Right atrium auricular region (tissue), 2 donors: ENCODE measurements around the gene SEPTIN10. TPM values are rescaled to one million over a fixed set of nuclear protein-coding genes. Genes with fewer than 3 reads are reported as not detected.
"Not testable (repeated sequence)": the region's sequence is repeated elsewhere in the genome, so short reads cannot be mapped to it uniquely, and the experiment has no call there.

Source experiments
- DNase-seq: peaks from one replicate; pipeline ENCODE4 v3.0.0-alpha.2; 2019; ENCODE audit warnings: low spot score
- H3K27ac ChIP-seq, 2 donors: fragments of 200-600 bp; sonication (generic); 1 replicate in 1 of 2; 2 replicates in 1 of 2; pipeline ENCODE4 v1.5.1; 2016 to 2019
- H3K27me3 ChIP-seq, 2 donors: fragments of 200-600 bp; sonication (generic); one replicate each; pipeline versions ENCODE4 v1.5.1 to v1.6.0; 2017 to 2019
- H3K36me3 ChIP-seq: fragments of 200-600 bp; sonication (generic); one replicate; pipeline ENCODE4 v1.5.1; 2016
- H3K4me1 ChIP-seq, 2 donors: fragments of 200-600 bp; sonication (generic); one replicate each; pipeline versions ENCODE4 v1.5.1 to v1.6.0; 2017 to 2019
- H3K4me3 ChIP-seq, 2 donors: fragments of 200-600 bp; sonication (generic); 1 replicate in 1 of 2; 2 replicates in 1 of 2; pipeline ENCODE4 v1.5.1; 2017 to 2019; ENCODE audit warnings: mild to moderate bottlenecking in 1 of 2, moderate library complexity in 1 of 2
- H3K9me3 ChIP-seq, 2 donors: fragments of 200-600 bp; sonication (generic); one replicate each; pipeline ENCODE4 v1.5.1; 2019
- total RNA-seq, 2 donors: library from RNA; depleted of rRNA; stranded (reverse); fragments of >200 nt; gene quantifications; one replicate each; pipeline ENCODE4 v1.1.0, GENCODE V29; 2016
- TF ChIP-seq, protein P1 (sequence below), 2 donors: fragments of 200-600 bp; sonication (generic); IDR thresholded peaks; one replicate each; pipeline ENCODE4 v1.5.1; 2019; ENCODE audit warnings: antibody characterized with exemption in 2 of 2

The SEPTIN10 gene
- total RNA-seq, 2 donors from 2014 or later, result 47.0 to 61.7 TPM

DNA sequence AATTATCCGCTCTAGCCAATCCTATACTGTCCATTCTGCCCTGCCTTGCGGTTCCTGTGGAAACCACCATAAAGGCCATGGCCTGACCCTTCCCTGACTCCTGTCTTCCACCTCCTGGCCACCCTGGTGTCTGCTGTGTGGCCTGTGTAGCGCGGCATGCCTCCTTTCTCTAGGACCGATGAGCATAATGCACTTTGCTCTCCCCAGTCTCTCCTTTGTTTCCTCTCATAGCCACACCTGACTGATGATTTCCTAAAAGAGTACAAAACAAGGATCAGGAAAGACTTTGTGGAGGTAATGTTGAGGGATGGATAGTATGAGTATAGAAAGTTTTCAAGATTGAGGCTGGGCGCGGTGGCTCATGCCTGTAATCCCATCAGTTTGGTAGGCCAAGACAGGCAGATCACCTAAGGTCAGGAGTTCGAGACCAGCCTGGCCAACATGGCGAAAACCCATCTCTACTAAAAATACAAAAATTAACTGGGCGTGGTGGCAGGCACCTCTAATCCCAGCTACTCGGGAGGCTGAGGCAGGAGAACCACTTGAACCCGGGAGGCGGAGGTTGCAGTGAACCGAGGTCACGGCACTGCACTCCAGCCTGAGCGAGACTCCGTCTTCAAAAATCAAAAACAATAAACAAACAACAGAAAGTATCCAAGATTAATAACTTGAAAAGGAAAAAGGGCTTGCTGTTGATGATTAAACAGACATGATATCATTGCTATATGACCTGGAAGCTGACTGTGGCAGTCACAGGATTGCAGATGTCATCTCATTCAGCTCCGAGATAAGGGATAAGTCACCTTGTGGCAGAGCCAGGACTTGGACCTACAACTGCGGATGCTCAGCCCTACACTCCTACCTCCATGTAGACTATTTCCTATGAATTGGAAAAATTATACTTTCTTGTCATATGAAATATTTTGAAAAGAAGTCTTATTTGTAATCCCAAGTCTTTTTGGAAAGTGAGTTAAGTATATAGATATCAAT, 17.0 kb upstream of the SEPTIN10 start:
- H3K27ac ChIP-seq, result no peak overlapping the region
- H3K9me3 ChIP-seq, result no peaks in the 10 kb centered on the region
- no peaks in the 10 kb centered on the region for H3K27me3 ChIP-seq
- no peaks in the 10 kb centered on the region for H3K36me3 ChIP-seq
- no peak overlapping the region for H3K4me3 ChIP-seq
- no peak for DNase-seq
- TF ChIP-seq, protein P1, sequence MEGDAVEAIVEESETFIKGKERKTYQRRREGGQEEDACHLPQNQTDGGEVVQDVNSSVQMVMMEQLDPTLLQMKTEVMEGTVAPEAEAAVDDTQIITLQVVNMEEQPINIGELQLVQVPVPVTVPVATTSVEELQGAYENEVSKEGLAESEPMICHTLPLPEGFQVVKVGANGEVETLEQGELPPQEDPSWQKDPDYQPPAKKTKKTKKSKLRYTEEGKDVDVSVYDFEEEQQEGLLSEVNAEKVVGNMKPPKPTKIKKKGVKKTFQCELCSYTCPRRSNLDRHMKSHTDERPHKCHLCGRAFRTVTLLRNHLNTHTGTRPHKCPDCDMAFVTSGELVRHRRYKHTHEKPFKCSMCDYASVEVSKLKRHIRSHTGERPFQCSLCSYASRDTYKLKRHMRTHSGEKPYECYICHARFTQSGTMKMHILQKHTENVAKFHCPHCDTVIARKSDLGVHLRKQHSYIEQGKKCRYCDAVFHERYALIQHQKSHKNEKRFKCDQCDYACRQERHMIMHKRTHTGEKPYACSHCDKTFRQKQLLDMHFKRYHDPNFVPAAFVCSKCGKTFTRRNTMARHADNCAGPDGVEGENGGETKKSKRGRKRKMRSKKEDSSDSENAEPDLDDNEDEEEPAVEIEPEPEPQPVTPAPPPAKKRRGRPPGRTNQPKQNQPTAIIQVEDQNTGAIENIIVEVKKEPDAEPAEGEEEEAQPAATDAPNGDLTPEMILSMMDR (IDR thresholded peaks at IDR 0.05), result no peak
- H3K4me1 ChIP-seq, result no peaks in the 10 kb centered on the region

DNA sequence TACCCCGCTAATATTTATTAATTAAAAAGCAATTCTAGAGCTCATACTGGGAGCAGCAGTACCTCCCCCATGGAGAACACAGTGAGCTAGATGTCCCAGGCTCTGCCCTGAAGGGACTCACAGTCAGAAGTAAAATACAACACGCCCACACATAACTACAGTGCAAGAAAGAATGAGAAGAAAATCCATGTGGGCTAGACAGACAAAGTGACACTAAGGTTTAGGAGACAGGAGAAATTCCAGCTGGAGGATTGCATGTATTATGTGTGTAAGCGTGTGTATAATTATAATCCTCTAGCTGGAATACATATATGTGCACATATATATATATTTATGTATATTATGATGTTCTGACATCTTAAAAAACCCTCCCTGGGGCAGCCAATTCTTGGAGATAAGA, 16.1 kb upstream of the SEPTIN10 start:
- Histone ChIP-seq H3K9me3 (no peaks in the 10 kb centered on the region), H3K4me1 (no peaks in the 10 kb centered on the region), H3K4me3 (no peak overlapping the region), H3K27ac (no peak overlapping the region), H3K36me3 (no peaks in the 10 kb centered on the region), H3K27me3 (no peaks in the 10 kb centered on the region)
- TF ChIP-seq, protein P1 (IDR thresholded peaks at IDR 0.05), result no peak
- no peak for DNase-seq

DNA sequence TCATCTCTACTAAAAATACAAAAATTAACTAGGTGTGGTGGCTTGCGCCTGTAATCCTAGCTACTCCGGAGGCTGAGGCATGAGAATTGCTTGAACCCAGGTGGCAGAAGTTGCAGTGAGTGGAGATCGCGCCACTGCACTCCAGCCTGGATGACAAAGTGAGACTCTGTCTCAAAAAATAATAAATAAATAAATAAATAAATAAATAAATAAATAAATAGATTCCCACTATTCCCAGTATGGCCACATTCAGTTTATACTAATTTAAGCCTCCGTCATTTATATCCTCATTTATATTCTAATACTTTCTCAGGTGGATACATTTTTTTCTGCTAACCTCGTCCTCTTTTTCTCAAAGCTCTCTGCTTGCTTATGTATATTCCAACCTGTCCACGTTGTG, 14.6 kb upstream of the SEPTIN10 start:
- H3K27ac ChIP-seq, H3K27me3 ChIP-seq, DNase-seq, H3K36me3 ChIP-seq, H3K4me3 ChIP-seq, H3K4me1 ChIP-seq, H3K9me3 ChIP-seq: not testable (repeated sequence)

DNA sequence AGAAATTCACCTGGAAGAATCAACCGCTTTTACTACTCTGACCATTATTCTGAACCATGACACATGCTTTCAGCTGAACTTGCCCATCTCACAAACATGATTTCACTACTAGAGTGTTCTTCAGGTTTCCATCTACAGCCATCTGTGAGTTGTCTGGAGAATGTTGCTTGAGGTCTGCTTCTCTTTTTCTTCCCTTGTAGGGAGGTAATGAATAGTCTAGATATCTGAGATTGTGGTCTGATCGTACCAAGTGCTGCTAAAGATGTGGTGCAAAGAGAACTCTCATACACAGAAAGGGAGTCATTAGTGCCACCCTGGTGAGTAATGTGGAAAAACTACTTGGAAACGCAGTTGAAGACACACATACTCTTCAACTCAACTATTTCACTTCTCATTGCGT, 10.6 kb upstream of the SEPTIN10 start:
- Histone ChIP-seq H3K27ac (no peak overlapping the region), H3K36me3 (no peaks in the 10 kb centered on the region), H3K27me3 (no peaks in the 10 kb centered on the region), H3K4me1 (no peaks in the 10 kb centered on the region), H3K4me3 (no peak overlapping the region), H3K9me3 (no peaks in the 10 kb centered on the region)
- no peak for DNase-seq
- TF ChIP-seq, protein P1 (IDR thresholded peaks at IDR 0.05), result no peak

DNA sequence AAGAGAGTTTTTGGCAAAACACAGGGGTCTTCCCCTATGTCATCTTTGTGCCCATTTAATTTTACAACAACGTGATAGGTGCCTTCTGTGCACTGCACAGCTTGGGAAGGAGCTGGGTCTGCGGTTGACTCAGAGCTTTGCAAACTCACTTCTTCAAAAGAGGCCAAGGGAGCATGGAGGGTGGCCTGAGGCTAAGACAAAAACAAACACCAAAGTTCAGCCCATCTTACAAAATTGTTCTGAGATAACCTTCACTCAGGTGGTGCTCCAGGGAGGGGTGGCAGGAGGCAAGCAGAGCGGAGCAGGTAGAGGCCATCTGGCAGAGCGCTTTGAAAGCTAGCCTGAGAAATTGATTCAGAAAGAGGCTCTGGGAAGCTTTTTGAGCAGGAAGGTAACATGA, 10.2 kb upstream of the SEPTIN10 start:
- Histone ChIP-seq H3K4me1 (no peaks in the 10 kb centered on the region), H3K9me3 (no peaks in the 10 kb centered on the region), H3K36me3 (no peaks in the 10 kb centered on the region), H3K27me3 (no peaks in the 10 kb centered on the region), H3K27ac (no peak overlapping the region), H3K4me3 (no peak overlapping the region)
- TF ChIP-seq, protein P1 (IDR thresholded peaks at IDR 0.05), result no peak
- DNase-seq, result no peak

DNA sequence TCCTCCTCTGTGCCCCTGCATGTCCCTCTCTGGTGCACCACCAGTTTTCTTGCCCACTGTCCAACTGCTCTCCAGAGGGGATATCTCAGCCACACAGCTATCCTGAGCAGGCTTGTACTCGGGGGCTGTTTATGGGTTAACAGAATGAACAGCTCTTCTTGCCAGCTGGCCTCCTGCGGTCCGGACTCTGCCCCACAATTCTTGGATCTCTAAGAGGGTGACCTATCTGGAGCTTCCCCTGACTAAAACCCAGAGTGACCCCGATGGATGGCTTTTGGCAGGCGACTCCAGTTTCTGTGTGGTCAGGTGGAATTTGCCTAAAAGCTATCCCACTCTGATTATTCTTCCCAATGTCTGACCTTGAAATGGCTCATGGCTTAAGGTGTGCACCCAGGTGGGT, 9.5 kb upstream of the SEPTIN10 start:
- Histone ChIP-seq H3K4me1 (no peaks in the 10 kb centered on the region), H3K27ac (no peak overlapping the region), H3K27me3 (no peaks in the 10 kb centered on the region), H3K4me3 (no peak overlapping the region), H3K9me3 (no peaks in the 10 kb centered on the region), H3K36me3 (no peaks in the 10 kb centered on the region)
- DNase-seq, result no peak
- TF ChIP-seq, protein P1 (IDR thresholded peaks at IDR 0.05), result no peak
